Hepatocyte (in vitro differentiated cells): Measurements from ENCODE around the gene RUFY3. TPM values are rescaled to one million over a fixed set of nuclear protein-coding genes. Genes with fewer than 3 reads are reported as not detected.
"Not testable (repeated sequence)": the region's sequence is repeated elsewhere in the genome, so short reads cannot be mapped to it uniquely, and the experiment has no call there.

Experiments
- DNase-seq: peaks from one replicate; pipeline ENCODE4 v3.0.0-alpha.2; 2016; ENCODE audit warnings: low spot score
- H2AFZ ChIP-seq: fragments of 200-600 bp; sonication (generic); 2 replicates; pipeline ENCODE4 v1.6.0; 2016; ENCODE audit warnings: antibody characterized with exemption, mild to moderate bottlenecking
- H3K27ac ChIP-seq: fragments of 200-600 bp; sonication (generic); 2 replicates; pipeline ENCODE4 v1.5.1; 2016; ENCODE audit warnings: mild to moderate bottlenecking
- H3K27me3 ChIP-seq: fragments of 200-600 bp; sonication (generic); 2 replicates; pipeline ENCODE4 v1.6.1; 2016
- H3K36me3 ChIP-seq: fragments of 200-600 bp; sonication (generic); replicated peaks from 2 replicates; pipeline ENCODE4 v1.5.1; 2016; ENCODE audit warnings: low read depth; ENCODE audit not compliant: insufficient read depth
- H3K4me1 ChIP-seq: fragments of 200-600 bp; sonication (generic); 2 replicates; pipeline ENCODE4 v1.5.1; 2016; ENCODE audit warnings: mild to moderate bottlenecking, moderate library complexity; ENCODE audit not compliant: insufficient read depth
- H3K4me2 ChIP-seq: fragments of 200-600 bp; sonication (generic); 2 replicates; pipeline ENCODE4 v1.6.0; 2016
- H3K4me3 ChIP-seq: fragments of 200-600 bp; sonication (generic); 2 replicates; pipeline ENCODE4 v1.5.1; 2016; ENCODE audit warnings: mild to moderate bottlenecking
- H3K79me2 ChIP-seq: fragments of 200-600 bp; sonication (generic); 2 replicates; pipeline ENCODE4 v1.6.0; 2017; ENCODE audit warnings: mild to moderate bottlenecking
- H3K9me2 ChIP-seq: fragments of 200-600 bp; sonication (generic); replicated peaks from 2 replicates; pipeline ENCODE4 v1.6.0; 2017; ENCODE audit warnings: mild to moderate bottlenecking; ENCODE audit not compliant: insufficient read depth
- H3K9me3 ChIP-seq: fragments of 200-600 bp; sonication (generic); 2 replicates; pipeline ENCODE4 v1.5.1; 2016; ENCODE audit warnings: low read depth, mild to moderate bottlenecking
- H4K20me1 ChIP-seq: fragments of 200-600 bp; sonication (generic); 2 replicates; pipeline ENCODE4 v1.6.0; 2016; ENCODE audit warnings: mild to moderate bottlenecking; ENCODE audit not compliant: insufficient read depth, poor library complexity, severe bottlenecking
- EZH2 ChIP-seq: fragments of 200-600 bp; sonication (generic); IDR thresholded peaks from 2 replicates; pipeline ENCODE4 v1.6.1; 2016; ENCODE audit warnings: antibody characterized with exemption, mild to moderate bottlenecking, borderline replicate concordance
- EZH2phosphoT487 ChIP-seq: fragments of 200-600 bp; sonication (generic); IDR thresholded peaks from one replicate; pipeline ENCODE4 v1.6.1; 2018; ENCODE audit warnings: antibody characterized with exemption, mild to moderate bottlenecking, low read depth, moderate library complexity; ENCODE audit not compliant: unreplicated experiment, severe bottlenecking
- WGBS: methylation state at CpG from one replicate; pipeline ENCODE4 v1.1.6; 2016; ENCODE audit warnings: low lambda C conversion rate; ENCODE audit errors: missing lambda C conversion rate; 5-methylcytosine and 5-hydroxymethylcytosine counted together
- polyA plus RNA-seq: library from polyadenylated mRNA; unstranded; fragments of >200 nt; fragmentation: Nextera tagmentation; extraction: Ambion mirVana; gene quantifications from 2 replicates; pipeline ENCODE4 v1.2.1, GENCODE V29; 2016
- total RNA-seq: library from RNA; depleted of rRNA; stranded (reverse); fragments of >200 nt; gene quantifications from 2 replicates; pipeline ENCODE4 v1.2.3, GENCODE V29; 2014
- TF ChIP-seq, protein P1 (sequence below): fragments of 200-600 bp; sonication (generic); IDR thresholded peaks from 2 replicates; pipeline ENCODE4 v1.5.1; 2016; ENCODE audit warnings: antibody characterized with exemption, mild to moderate bottlenecking; ENCODE audit not compliant: poor library complexity

Gene RUFY3
- total and polyA plus RNA-seq, 2 experiments from 2014 or later: 22.2 to 40.1 TPM

GRCh38 chr4:70691661-70692060 is 30.1 kb upstream of the RUFY3 start:
- Histone ChIP-seq H3K4me1 (peaks cover 22% of the 10 kb centered on the region), H3K79me2 (peaks cover 50% of the 10 kb centered on the region), H3K9me2 (no peaks in the 10 kb centered on the region), H3K27me3 (no peaks in the 10 kb centered on the region), H3K27ac (no peak overlapping the region), H2AFZ (no peak overlapping the region), H3K36me3 (no peaks in the 10 kb centered on the region), H3K9me3 (no peaks in the 10 kb centered on the region), H3K4me3 (no peak overlapping the region), H3K4me2 (peak overlapping the region; percentile 32), H4K20me1 (peaks cover 4% of the 10 kb centered on the region)
- TF ChIP-seq EZH2: no peak
- TF ChIP-seq, protein P1, sequence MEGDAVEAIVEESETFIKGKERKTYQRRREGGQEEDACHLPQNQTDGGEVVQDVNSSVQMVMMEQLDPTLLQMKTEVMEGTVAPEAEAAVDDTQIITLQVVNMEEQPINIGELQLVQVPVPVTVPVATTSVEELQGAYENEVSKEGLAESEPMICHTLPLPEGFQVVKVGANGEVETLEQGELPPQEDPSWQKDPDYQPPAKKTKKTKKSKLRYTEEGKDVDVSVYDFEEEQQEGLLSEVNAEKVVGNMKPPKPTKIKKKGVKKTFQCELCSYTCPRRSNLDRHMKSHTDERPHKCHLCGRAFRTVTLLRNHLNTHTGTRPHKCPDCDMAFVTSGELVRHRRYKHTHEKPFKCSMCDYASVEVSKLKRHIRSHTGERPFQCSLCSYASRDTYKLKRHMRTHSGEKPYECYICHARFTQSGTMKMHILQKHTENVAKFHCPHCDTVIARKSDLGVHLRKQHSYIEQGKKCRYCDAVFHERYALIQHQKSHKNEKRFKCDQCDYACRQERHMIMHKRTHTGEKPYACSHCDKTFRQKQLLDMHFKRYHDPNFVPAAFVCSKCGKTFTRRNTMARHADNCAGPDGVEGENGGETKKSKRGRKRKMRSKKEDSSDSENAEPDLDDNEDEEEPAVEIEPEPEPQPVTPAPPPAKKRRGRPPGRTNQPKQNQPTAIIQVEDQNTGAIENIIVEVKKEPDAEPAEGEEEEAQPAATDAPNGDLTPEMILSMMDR: no peak
- TF ChIP-seq EZH2phosphoT487: no peak
- 97% methylated on average over 1 of the region's 1 CpG for WGBS
- DNase-seq: no peak

DNA sequence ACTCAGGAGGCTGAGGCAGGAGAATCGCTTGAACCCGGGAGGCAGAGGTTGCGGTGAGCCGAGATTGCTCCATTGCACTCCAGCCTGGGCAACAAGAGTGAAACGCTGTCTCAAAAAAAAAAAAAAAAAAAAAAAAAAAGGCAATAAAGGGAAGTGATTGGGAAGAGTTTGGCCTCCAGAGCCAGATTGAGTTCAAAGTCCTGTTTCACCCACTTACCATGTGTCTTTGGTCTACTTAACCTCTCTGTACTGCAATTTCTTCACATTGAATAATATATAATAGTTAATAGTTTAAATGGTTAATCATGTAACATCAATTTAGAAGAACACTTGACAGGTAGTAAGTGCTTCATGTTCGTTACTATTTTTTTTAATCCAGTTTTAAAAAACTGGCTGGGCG is 27.1 kb upstream of the RUFY3 start:
- H2AFZ ChIP-seq, DNase-seq, H3K4me3 ChIP-seq, H3K9me3 ChIP-seq, H3K9me2 ChIP-seq, H3K27me3 ChIP-seq, H3K27ac ChIP-seq, H3K4me2 ChIP-seq, H4K20me1 ChIP-seq, H3K36me3 ChIP-seq: not testable (repeated sequence)
- Histone ChIP-seq H3K4me1 (peaks cover 18% of the 10 kb centered on the region), H3K79me2 (peaks cover 39% of the 10 kb centered on the region)
- WGBS: 93% methylated on average over 5 of the region's 7 CpGs

DNA sequence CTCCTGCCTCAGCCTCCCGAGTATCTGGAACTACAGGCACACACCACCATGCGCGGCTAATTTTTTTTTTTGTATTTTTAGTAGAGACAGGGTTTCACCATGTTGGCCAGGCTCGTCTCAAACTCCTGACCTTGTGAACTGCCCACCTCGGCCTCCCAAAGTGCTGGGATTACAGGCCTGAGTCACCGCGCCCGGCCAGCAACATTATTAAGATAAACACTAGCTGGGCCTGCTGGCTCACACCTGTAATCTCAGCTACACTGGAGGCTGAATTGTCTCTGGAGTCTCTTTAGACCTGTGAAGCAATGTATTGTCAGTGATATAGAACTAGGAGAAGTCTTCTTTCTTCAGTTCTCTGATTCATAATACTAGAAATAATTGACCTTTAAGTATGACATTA is 23.3 kb upstream of the RUFY3 start:
- not testable (repeated sequence) for H3K4me1 ChIP-seq, H3K9me2 ChIP-seq, H4K20me1 ChIP-seq, H3K27me3 ChIP-seq, H3K36me3 ChIP-seq, H3K9me3 ChIP-seq, H3K4me3 ChIP-seq, H3K27ac ChIP-seq, H2AFZ ChIP-seq, H3K4me2 ChIP-seq, H3K79me2 ChIP-seq, DNase-seq
- 63% methylated on average over 8 of the region's 8 CpGs for WGBS

- WGBS: 96% methylated on average over 5 of the region's 5 CpGs
- H3K4me3 ChIP-seq: no peak overlapping the region
- H4K20me1 ChIP-seq: no peaks in the 10 kb centered on the region
- no peaks in the 10 kb centered on the region for H3K36me3 ChIP-seq
- no peak overlapping the region for H3K27ac ChIP-seq
- no peaks in the 10 kb centered on the region for H3K9me2 ChIP-seq
- H3K79me2 ChIP-seq: no peaks in the 10 kb centered on the region
- H3K27me3 ChIP-seq: no peaks in the 10 kb centered on the region
- no peak for DNase-seq
- H3K4me2 ChIP-seq: no peak overlapping the region
- no peaks in the 10 kb centered on the region for H3K4me1 ChIP-seq
- H3K9me3 ChIP-seq: no peaks in the 10 kb centered on the region
- TF ChIP-seq, protein P1: no peak
- TF ChIP-seq EZH2 (no peak), EZH2phosphoT487 (no peak)
- H2AFZ ChIP-seq: no peak overlapping the region
Observed at GRCh38 chr4:70700712-70701111, 21.1 kb upstream of the RUFY3 start.

- Histone ChIP-seq H3K4me2 (no peak overlapping the region), H3K4me3 (no peak overlapping the region), H3K79me2 (no peaks in the 10 kb centered on the region), H3K36me3 (no peaks in the 10 kb centered on the region), H3K27me3 (no peaks in the 10 kb centered on the region), H3K9me3 (no peaks in the 10 kb centered on the region), H3K4me1 (peaks cover 2% of the 10 kb centered on the region), H3K9me2 (no peaks in the 10 kb centered on the region), H3K27ac (no peak overlapping the region), H4K20me1 (no peaks in the 10 kb centered on the region), H2AFZ (no peak overlapping the region)
- TF ChIP-seq EZH2 (no peak), EZH2phosphoT487 (no peak)
- TF ChIP-seq, protein P1: no peak
- WGBS: 95% methylated on average over 1 of the region's 1 CpG
- no peak for DNase-seq
Observed at GRCh38 chr4:70701271-70701670, 20.5 kb upstream of the RUFY3 start.

DNA sequence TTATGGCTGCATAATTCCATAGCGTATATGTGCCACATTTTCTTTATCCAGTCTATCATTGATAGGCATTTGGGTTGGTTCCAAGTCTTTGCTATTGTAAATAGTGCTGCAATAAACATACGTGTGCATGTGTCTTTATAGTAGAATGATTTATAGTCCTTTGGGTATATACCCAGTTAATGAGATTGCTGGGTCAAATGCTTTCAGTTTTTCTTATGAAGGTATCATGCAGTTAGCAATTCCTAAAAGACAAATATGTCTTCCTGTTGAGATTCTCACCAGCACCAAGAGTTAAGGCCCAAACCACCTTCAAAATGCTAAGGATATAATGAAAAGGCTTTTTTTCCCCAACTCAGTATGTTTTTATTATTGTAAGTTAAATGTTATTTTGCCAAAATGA is 19.2 kb upstream of the RUFY3 start:
- H3K27ac ChIP-seq, H3K4me2 ChIP-seq, H3K4me3 ChIP-seq, H3K27me3 ChIP-seq, DNase-seq, H3K9me3 ChIP-seq, H2AFZ ChIP-seq, H4K20me1 ChIP-seq, H3K36me3 ChIP-seq, H3K9me2 ChIP-seq: not testable (repeated sequence)
- H3K4me1 ChIP-seq: peaks cover 11% of the 10 kb centered on the region
- WGBS: 57% methylated on average over 2 of the region's 2 CpGs
- peaks cover 12% of the 10 kb centered on the region for H3K79me2 ChIP-seq
